Upper lobe of left lung (tissue), 6 donors: ENCODE results near the gene ANKRD28. TPM values are rescaled to one million over a fixed set of nuclear protein-coding genes. Genes with fewer than 3 reads are reported as not detected.

Experiments
- ATAC-seq, 2 donors: fragments of 200-7000 bp; cut with Tn5 transposase; one replicate each; pipeline ENCODE4 v1.9.1; 2022; ENCODE audit warnings: mild to moderate bottlenecking in 2 of 2, moderate library complexity in 2 of 2; ENCODE audit not compliant: low FRiP score in 2 of 2
- DNase-seq, 2 donors: peaks; one replicate each; pipeline ENCODE4 v3.0.0-alpha.2; 2019 to 2020
- H3K27ac ChIP-seq, 4 donors: fragments of 200-600 bp; sonication (generic); one replicate each; pipeline ENCODE4 v1.5.1; 2016 to 2019
- H3K27me3 ChIP-seq, 4 donors: fragments of 200-600 bp; sonication (generic); one replicate each; pipeline ENCODE4 v1.5.1; 2017 to 2019
- H3K36me3 ChIP-seq, 4 donors: fragments of 200-600 bp; sonication (generic); one replicate each; pipeline ENCODE4 v1.5.1; 2016 to 2019
- H3K4me1 ChIP-seq, 4 donors: fragments of 200-600 bp; sonication (generic); one replicate each; pipeline ENCODE4 v1.5.1; 2018 to 2019
- H3K4me3 ChIP-seq, 4 donors: fragments of 200-600 bp; sonication (generic); one replicate each; pipeline ENCODE4 v1.5.1; 2017 to 2019; ENCODE audit warnings: mild to moderate bottlenecking in 2 of 4, moderate library complexity in 1 of 4
- H3K9me3 ChIP-seq, 4 donors: fragments of 200-600 bp; sonication (generic); one replicate each; pipeline ENCODE4 v1.5.1; 2018 to 2019
- CTCF ChIP-seq, 6 experiments: fragments of 450-650 bp in 4 of 6; fragments of 200-600 bp in 2 of 6; sonication (generic) in 2 of 6; IDR thresholded peaks; one replicate each; pipeline ENCODE4 v1.5.1; 2016 to 2019; ENCODE audit warnings: antibody characterized with exemption in 6 of 6
- EP300 ChIP-seq, 4 donors: sonication (generic); formaldehyde crosslinking; IDR thresholded peaks; one replicate each; pipeline ENCODE4 v1.5.1; 2017; ENCODE audit warnings: antibody characterized with exemption in 4 of 4, control low read depth in 2 of 4
- POLR2A ChIP-seq, 4 donors: fragments of 450-650 bp; IDR thresholded peaks; one replicate each; pipeline ENCODE4 v1.5.1; 2016 to 2017; ENCODE audit warnings: antibody characterized with exemption in 4 of 4, mild to moderate bottlenecking in 2 of 4
- POLR2AphosphoS5 ChIP-seq, 2 donors: sonication (generic); formaldehyde crosslinking; IDR thresholded peaks; one replicate each; pipeline ENCODE4 v1.5.1; 2017; ENCODE audit warnings: antibody characterized with exemption in 2 of 2
- WGBS, 2 donors: methylation state at CpG; one replicate each; pipeline ENCODE4 v1.1.5; 2017 to 2018; 5-methylcytosine and 5-hydroxymethylcytosine counted together
- total RNA-seq, 6 donors: library from RNA; depleted of rRNA in 4 of 6; stranded (reverse); fragments of >200 nt in 4 of 6; gene quantifications; one replicate each; pipeline versions ENCODE4 v1.1.0 to v1.2.1, GENCODE V29; 2016 to 2021
- donor health status: DM: no; HTN: no; CAD: no; lungs with moderate emphysema.
- donor health status: DM: no; HTN: yes; CAD: no; lungs with severe emphysema.

ANKRD28 gene
- total RNA-seq, 6 donors from 2014 or later, result 31.6 to 107 (median 55.5) TPM

DNA sequence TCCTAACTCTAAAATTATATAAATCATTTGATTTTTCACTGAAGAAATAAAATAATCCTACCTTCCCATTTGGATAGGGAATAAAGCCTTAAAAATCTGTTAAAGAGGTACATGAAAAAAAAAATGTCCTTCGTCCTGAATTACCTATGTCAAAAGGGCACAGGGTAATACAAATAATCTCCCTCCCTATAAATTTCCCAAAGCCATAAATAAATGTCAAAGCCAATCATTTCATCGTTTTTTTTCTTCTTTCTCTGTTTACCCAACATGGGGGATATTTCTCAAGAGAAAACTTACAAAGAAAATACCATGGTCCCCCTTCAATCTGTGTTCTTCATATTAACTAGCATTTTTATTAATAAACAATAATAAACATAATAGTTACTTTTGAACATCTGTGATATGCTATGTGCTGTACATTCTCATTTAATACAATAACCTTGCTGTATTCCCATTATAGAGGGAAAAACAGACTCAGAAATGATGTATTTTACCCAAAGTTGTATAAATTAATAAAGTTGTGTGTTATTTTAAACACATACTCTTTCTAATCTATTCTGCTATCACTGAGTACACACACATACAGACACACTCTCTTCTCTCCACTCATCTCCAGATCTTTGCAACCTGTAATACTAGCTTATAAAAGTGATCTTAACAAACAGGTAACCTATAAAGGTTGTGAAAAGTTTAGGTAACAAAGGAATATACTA, 910 bp upstream of the ANKRD28 start:
- 36 to 57% methylated on average over 2 of the region's 2 CpGs for WGBS, 2 donors
- Histone ChIP-seq H3K27ac (peak overlapping the region in 3 of 4 donors; percentile 79 to 86 (median 80)), H3K9me3 (no peaks in the 10 kb centered on the region), H3K36me3 (no peaks in the 10 kb centered on the region), H3K4me1 (peaks cover 20 to 59% (median 30%) of the 10 kb centered on the region in 4 donors), H3K4me3 (no peak overlapping the region), H3K27me3 (no peaks in the 10 kb centered on the region)
- DNase-seq (no peak), ATAC-seq (no peak)
- TF ChIP-seq CTCF (IDR thresholded peaks at IDR 0.05) (no peak), POLR2AphosphoS5 (IDR thresholded peaks at IDR 0.05) (no peak), POLR2A (IDR thresholded peaks at IDR 0.05) (no peak), EP300 (IDR thresholded peaks at IDR 0.05) (no peak)

DNA sequence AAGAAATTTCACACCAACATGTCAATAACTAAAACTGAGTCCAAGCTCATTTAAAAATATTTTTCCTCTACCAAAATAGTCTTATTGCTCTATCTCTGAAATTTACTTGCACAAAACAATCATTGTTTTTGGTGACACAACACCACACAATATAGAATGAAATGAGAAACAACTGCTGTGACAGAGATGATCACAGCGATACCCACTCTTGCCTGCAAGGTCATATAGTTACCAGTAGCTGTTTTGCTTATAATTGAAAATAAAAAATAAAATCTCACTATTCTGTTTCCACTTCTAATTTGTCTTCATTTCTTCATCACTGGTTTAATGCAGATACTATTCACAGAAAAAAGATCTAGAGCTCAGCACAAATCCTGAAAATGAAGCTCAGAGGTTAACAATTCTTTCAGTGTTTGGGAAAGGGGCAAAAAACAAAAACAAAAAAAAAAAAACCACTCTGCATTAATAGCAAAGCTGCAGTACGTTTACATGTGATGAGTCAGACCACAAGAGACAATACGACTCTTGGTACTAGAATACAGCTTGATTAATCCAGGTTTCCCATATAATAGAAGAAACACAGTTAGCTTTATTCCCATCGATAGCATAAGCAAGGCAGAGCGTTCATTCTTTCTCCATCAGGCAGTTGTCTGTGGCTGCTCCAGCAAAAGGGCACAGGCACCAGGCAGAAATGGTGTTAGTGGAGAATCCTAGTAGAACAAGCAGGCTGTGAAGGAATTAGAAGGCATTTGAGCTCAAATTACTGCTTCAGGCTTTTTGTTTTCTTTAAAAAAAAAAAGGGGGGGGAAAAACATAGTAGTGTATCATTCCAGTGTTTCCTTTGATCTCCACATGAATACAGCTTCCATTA, 773 bp downstream of the ANKRD28 start:
- WGBS, 2 donors, result 9 to 12% methylated on average over 5 of the region's 5 CpGs
- TF ChIP-seq POLR2A (IDR thresholded peaks at IDR 0.05), result no peak
- no peak for TF ChIP-seq EP300 (IDR thresholded peaks at IDR 0.05)
- TF ChIP-seq POLR2AphosphoS5 (IDR thresholded peaks at IDR 0.05), result no peak
- no peak for TF ChIP-seq CTCF (IDR thresholded peaks at IDR 0.05)
- H3K4me1 ChIP-seq, result peaks cover 22 to 58% (median 28%) of the 10 kb centered on the region in 4 donors

DNA sequence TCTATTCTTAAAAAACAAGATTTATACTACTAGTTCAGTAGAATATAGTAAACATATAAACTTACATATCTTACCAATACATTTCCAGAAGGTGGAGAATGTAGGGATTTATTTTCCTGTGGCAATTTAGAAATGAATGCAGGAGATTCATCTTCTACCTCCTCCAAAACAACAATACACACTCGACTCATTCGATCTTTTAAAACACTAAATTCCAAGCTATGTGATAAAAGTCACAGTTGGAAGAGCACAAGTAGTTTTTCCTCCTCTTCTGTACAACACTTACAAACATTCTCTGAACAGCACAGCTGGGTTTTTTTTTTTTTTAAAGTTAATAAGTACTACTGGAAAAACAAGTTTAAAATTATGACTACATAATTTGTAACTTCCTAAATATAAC, 1.4 kb downstream of the ANKRD28 start:
- no peaks in the 10 kb centered on the region for H3K27me3 ChIP-seq
- 23 to 25% methylated on average over 2 of the region's 2 CpGs for WGBS, 2 donors
- no peaks in the 10 kb centered on the region for H3K9me3 ChIP-seq
- no peaks in the 10 kb centered on the region for H3K36me3 ChIP-seq
- TF ChIP-seq POLR2A (IDR thresholded peaks at IDR 0.05), result no peak
- no peak for TF ChIP-seq EP300 (IDR thresholded peaks at IDR 0.05)
- no peak for TF ChIP-seq CTCF (IDR thresholded peaks at IDR 0.05)
- TF ChIP-seq POLR2AphosphoS5 (IDR thresholded peaks at IDR 0.05), result no peak
- H3K4me3 ChIP-seq, result peak overlapping the region in 3 of 4 donors; percentile 29 to 46 (median 45)
- ATAC-seq (no peak), DNase-seq (no peak)
- peaks cover 22 to 51% (median 25%) of the 10 kb centered on the region in 4 donors for H3K4me1 ChIP-seq
- peak overlapping the region; percentile 79 to 86 (median 82) for H3K27ac ChIP-seq

More for the DNA sequence above, 773 bp downstream of the ANKRD28 start:
- H3K27ac ChIP-seq, result peak overlapping the region; percentile 79 to 86 (median 82)
- no peak for DNase-seq
- peak; percentile 27 to 66 for ATAC-seq
- no peaks in the 10 kb centered on the region for H3K27me3 ChIP-seq
- no peaks in the 10 kb centered on the region for H3K9me3 ChIP-seq
- no peaks in the 10 kb centered on the region for H3K36me3 ChIP-seq
- H3K4me3 ChIP-seq, result peak overlapping the region; percentile 12 to 46 (median 37)

- H3K9me3 ChIP-seq, result no peaks in the 10 kb centered on the region
- WGBS, 2 donors, result 30 to 33% methylated on average over 4 of the region's 4 CpGs
- H3K36me3 ChIP-seq, result no peaks in the 10 kb centered on the region
- H3K27ac ChIP-seq, result peak overlapping the region; percentile 79 to 86 (median 82)
- DNase-seq (no peak), ATAC-seq (peak; percentile 55 to 70)
- peaks cover 19 to 51% (median 24%) of the 10 kb centered on the region in 4 donors for H3K4me1 ChIP-seq
- no peak for TF ChIP-seq POLR2A (IDR thresholded peaks at IDR 0.05)
- no peak for TF ChIP-seq EP300 (IDR thresholded peaks at IDR 0.05)
- no peak for TF ChIP-seq POLR2AphosphoS5 (IDR thresholded peaks at IDR 0.05)
- TF ChIP-seq CTCF (IDR thresholded peaks at IDR 0.05), result no peak
- no peaks in the 10 kb centered on the region for H3K27me3 ChIP-seq
- peak overlapping the region in 3 of 4 donors; percentile 29 to 46 (median 45) for H3K4me3 ChIP-seq
Measured at GRCh38 chr3:15795651-15796308, 2.0 kb downstream of the ANKRD28 start.
